ENCODE measurements around the gene RAB7A.
"Not testable (repeated sequence)": the region's sequence is repeated elsewhere in the genome, so short reads cannot be mapped to it uniquely, and the experiment has no call there.

The RAB7A gene

DNA sequence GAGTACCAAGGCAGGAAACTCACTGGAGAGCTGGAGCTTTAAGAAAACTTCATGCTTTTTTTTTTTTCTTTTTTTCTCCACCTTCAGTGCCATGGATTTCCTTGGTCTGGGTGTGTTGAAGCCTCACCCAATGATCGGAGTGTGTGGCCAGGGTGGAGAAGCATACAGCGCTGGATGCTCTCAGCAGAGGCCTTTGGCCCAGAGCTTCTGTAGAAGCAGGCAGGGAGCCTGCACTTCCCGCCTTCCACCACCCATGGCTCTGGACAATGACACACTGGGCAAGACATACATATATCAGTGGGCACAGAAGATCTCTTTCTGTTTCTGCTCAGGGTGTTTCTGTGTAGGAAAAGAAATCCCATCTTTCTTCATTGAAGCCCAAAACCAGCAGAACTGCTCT is 97.6 kb downstream of the RAB7A start:
- DNase-seq, result no peak

GRCh38 chr3:128824132-128824850 is 98.3 kb downstream of the RAB7A start:
- no peak for DNase-seq

GRCh38 chr3:128825117-128825725 is 99.2 kb downstream of the RAB7A start:
- no peak for DNase-seq

GRCh38 chr3:128829087-128829486 is 103.1 kb downstream of the RAB7A start:
- DNase-seq, result not testable (repeated sequence)

DNA sequence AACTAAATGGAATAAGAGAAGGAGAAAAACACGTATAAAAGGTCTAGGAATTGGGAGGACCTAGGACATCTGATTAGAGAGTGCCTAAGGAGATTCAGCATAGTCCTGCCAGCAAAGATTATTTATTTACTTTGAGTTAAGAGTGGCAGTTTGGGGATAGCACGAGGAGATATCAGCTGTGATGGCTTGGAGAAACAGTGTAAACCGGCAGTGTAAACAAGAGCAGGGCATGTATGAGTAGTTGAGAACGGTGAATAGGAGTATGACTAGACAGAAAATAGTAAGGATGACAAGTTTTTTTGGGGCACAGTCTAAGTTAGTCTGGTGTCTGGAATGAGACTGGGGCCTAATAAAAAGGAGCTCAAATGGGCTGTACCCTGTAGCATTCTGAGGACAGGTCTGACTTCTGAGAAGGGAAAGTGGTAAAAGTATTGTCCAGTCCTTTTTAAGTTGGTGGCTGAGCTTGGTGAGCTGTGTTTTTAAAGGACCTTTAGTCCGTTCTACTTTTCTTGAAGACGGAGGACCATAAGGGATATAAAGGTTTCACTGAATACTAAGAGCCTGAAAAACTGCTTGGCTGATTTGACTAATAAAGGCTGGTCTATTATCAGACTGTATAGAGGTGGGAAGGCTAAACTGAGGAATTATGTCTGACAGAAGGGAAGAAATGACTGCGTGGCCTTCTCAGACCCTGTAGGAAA is 104.1 kb downstream of the RAB7A start:
- not testable (repeated sequence) for DNase-seq

DNA sequence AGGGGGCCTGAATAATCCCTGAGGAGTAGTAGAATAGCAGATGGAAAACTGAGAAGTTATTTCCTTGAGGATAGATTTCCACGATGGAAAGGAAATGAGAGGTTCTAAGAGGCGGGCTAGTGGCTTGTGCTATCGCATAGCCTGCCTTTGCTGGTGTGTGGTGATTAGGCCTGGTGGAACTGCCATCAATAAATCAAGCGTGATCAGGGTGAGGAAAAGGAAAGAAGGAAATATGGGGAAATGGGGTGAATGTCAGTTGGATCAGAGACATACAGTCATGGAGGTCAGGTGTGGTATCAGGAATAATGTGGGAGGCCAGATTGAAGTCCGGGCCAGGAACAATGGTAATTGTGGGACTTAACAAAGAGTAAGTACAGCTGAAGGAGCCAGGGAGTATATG is 104.8 kb downstream of the RAB7A start:
- DNase-seq, result not testable (repeated sequence)

DNA sequence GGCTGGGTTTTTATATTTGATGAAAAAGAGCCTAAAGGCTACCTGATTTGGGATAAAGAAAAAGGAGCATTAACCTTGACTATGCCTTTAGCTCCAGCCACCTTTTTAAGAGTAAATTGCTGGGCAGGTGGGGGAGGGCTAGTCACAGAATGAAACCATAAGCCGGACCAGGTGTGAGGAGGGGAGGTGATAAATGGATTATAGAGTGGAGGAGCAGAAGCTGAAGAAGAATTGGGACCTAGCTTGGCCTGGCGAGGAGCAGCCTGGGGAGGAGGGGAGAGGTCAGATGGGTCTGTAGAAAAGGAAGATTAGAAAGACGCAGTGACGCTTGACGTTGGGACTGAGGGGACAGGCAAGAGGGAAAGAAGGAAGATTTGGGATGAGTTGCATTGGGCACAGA is 107.0 kb downstream of the RAB7A start:
- peak in 1 of 2 experiments; percentile 59 for DNase-seq

- no peak for DNase-seq
Observed at GRCh38 chr3:128835096-128835495, 109.1 kb downstream of the RAB7A start.

- no peak for DNase-seq
Observed at GRCh38 chr3:128841926-128842920, 116.2 kb downstream of the RAB7A start.

DNA sequence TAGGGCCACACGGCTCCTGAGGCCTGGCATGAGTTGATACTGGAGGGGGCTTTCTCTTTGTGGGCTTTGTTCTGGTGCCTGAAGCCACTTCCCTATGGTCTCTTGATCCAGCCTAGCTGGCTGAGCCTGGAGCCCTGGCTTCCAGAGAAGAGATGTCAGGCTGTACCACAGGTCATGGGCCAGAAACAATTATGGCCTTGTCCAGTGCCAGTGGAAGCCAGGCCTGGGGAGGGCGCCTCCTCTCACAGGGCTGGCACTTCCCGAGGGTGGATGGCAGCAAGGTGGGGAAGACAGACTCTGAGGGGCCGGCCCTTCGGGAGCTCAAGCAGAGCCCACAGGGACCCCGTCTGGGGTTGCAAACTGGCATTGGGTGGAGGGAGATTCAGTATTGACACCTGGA is 118.5 kb downstream of the RAB7A start:
- no peak for DNase-seq

DNA sequence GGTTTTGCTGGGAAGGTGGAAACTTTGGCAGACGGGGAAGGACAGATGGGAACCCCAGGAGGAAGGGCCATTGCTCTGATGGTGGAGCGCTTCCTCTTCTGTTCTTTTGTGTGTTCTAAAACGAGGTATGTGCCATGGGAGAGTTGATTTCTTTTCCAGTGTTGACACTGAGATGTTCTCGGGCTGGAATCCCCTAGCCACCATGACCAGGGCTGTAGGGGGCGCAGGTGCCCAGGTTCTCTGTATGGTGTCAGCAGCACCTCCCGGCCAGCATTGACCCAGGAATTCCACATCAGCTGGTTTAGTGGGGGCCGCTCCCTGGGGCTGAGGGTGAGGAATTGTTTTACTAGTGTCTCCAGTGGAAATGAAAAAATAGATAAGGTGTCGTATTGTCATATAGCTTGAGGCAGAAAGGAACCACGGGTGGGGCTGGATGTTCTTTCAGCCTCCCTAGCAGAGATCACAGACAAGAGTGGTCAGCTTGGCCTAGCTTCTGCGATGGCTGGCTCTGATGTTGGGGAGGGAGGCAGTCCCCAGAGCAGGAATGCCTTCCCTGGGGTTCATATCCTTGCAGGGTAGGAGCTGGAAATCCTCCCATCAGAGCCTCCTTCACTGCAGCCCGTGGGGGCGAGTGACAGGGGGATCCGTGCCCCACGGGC is 119.3 kb downstream of the RAB7A start:
- DNase-seq, result peak in 1 of 2 experiments; percentile 29

DNA sequence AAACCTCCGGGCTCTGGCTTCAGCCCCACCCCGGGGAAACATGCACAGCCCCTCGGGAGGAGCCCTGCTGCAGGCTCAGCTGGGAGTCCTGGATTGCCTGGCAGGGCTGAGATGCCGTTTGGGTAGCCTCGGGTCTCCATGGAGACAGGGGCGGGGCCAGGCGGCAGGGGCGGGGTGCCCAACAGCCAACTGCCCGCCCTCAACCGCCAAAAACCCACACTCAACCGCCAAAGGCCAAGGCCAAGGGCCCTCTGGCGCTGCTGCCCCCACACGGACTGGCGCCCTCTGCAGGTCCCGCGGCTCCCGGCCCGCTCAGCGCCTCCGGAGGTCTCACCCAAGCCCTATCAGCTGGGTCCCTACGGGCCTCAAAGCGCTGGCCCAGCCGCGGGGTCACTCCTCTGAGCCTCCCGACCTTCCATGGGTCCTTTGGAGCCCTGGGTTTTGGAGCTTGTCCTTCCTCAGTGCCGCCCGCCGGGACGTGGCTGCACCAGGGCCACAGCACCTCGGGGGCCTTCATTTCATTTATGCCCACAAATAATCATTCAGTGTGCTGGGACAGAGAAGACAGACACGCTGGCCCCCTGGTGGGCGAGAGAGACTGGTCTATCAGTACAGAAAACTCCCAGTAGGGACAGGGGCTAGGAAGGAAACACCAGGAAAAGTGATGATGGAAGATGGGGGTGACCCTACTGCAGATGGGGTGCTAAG is 119.9 kb downstream of the RAB7A start:
- DNase-seq, result peak; percentile 79 to 91

DNA sequence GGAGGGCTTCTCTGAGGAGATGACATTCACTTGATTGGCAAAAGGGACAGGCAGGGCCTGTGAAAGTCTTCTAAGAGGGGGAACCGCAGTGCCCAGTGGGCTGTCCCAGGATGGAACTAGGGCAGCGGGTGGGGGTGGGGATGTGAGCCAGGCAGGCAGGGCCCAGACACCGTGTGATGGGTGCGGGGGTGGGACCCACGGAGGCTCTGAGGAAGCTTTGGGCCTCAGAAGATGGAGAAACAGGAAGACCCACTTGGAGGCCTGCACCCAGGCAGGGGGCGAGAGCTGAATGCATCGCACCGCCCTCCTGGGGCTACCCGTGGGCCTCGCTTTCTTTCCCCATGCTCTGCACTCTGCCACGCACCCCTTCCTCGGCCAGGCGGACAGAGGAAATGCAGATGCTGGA is 120.5 kb downstream of the RAB7A start:
- DNase-seq, result no peak

- no peak for DNase-seq
Observed at GRCh38 chr3:128847666-128848370, 121.8 kb downstream of the RAB7A start.

DNA sequence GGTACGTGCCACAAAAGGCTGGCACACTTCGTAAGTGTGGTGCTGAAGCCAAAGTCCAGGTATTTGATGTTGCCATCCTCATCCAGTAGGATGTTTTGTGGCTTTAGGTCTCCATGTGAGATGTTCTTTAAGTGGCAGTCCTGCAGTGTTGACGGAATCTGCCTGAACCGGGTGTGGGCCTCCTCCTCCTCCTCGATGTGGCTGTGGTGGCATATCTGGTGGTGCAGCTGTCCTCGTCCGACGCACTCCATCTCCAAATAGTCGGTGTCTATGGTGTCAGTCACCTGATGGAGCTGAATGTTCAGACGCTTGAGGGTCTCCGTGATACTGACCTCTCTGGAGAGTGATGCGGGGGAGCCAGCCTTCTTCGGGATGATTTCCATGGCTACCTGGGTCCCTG is 123.0 kb downstream of the RAB7A start:
- DNase-seq, result no peak

- DNase-seq, result peak in 1 of 2 experiments; percentile 42
Observed at GRCh38 chr3:128849911-128850455, 124.0 kb downstream of the RAB7A start.

DNA sequence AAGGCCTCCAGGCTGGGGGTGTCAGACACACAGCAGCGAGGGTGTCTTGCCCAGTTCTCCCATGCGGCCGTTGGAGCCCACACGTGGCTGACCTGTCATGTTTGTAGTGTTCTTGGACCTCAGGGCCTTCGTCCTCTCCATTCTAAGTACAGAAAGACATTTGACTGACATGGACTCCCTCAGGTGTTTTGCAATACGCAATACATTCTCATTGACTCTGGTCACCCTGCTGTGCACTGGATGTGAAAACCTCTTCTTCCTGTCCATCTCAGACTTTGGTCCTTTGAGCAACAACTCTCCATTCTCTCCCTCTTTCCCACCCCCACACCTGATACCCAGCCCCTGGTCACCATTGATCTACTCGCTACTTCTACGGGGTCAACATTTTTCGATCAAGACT is 124.6 kb downstream of the RAB7A start:
- no peak for DNase-seq

DNA sequence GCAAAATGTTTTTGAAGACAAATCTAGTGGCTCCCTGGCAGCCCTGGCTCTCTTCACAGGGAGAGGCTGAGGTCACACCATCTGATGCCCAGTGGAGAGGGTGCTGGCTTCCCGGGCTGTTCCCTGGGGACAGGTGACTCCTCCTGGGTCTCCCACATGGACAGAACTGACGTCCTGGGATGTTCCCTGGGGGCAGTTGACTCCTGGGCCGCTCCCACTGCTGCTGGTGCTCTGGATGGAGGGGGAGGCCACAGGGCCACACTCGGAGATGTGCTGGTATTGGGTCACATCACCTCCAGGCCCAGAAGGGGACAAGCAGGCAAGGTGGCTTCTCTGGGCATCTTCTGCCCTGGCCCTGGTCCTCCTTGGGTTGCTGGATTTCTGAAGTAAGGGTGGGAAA is 125.6 kb downstream of the RAB7A start:
- DNase-seq, result no peak

- no peak for DNase-seq
Observed at GRCh38 chr3:128853826-128854225, 127.8 kb downstream of the RAB7A start.

DNA sequence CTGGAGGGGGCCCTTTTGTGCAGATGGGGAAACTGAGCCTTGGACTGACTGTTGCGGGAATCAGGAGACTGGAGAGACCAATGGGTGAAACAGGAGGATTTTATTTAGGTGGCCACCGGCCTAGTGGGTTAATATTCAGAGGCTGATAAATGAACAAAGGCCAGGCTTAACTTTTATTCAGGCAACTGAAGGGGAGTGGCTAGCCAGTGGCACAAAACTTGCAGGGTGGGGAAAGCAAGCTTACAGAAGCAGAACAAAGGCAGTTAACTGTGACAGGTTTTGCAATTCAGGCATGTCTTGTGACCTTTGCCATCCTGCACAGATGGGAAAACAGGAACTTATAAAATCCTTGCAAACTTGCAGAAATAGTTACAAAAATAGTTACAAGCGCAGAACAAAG is 128.5 kb downstream of the RAB7A start:
- DNase-seq, result no peak

DNA sequence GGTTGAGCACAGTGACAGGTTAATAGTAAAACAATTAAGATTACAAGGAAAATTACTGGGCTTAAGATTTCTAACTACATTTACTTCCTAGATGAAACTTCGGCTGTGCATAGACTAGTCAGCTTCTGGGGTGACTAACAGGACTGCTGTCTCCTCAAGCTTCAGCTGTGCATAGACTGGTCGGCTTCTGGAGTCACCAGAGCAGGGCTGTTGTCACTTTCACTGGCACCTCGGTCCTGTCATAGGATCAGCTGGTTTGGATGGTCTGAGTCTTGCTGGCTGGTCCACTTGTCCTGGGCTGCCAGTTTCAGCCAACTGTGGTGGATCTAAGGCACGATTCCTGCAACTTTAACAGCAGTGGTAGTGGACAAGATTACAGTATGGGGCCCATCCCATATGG is 129.6 kb downstream of the RAB7A start:
- DNase-seq, result no peak
